ENCODE measurements around the gene RNF220.

The RNF220 gene

DNA sequence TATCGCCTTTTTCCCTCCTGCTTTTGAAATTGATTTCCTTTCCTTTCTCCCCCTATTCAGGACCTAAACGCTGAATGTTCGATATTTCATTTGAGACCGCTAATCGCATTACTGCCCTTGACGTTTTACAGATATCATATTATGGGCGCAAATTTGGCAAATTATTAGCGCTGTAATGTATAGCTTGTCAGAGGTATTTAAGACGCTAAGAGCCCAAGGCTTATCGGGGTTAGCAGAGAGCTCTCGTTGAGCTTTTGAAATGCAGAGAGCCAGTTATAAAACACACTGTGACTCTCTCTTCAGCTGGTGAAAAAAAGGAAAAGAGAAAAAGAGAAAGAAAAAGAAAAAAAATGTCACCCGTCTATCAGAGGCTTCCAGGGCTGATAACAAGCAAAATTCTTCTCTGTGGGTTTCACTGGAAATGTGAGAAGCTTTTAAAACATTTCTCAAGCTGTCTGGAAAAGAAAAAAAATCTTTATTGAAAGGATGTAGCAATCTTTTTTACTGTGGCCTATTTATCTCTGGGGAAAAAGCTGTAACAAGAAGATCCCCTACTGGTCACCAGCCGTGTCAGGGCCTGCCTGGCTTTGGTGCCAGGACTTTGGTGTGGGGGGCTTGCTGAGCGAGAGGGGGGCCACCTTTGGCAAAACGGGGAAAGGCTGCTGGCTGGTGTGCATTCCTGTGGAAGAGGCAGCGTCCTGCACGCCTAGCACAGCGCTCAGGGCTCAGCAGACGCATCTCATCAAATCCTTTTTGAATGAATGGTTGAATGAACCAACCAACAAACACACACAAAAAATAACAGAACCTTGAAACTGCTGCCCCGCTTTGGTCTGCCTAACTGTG, 119.8 kb downstream of the RNF220 start:
- no peak for DNase-seq

DNA sequence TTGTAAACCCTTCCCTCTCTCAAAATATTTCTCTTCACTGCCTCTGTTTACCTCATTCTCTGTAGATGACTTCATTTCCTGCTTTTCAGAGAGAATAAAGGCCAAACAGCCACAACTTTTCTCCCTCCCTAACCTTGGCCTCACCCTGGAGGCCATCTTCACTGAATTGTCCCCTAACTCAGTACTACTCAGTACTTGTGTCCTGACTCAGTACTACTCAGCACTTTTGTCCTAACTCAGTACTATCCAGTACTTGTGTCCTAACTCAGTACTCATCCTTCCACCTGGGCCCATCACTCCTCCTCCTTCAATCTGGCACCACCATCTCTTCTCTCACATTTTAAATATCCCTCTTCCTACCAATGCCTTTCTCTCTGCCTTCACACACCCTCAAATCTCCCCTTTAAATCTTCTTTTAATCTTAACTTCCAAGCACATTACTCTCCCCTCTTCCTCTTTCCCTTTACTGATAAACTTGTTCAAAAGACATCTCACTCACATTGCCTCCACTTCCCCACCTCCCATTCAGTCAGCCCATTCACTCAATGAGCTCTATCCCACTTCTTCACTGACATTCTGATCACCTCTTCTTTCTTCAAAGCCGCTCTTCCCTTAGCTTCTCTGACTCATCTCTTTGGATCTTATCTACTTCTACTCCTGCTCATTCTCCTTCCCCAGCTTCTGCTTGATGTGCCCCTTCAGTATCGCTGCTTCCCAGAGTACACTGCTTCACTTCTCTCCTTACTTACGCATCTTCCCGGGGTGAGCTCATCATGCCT, 121.4 kb downstream of the RNF220 start:
- no peak for DNase-seq

- DNase-seq = no peak
Observed at GRCh38 chr1:44531785-44532566, 126.9 kb downstream of the RNF220 start.

DNA sequence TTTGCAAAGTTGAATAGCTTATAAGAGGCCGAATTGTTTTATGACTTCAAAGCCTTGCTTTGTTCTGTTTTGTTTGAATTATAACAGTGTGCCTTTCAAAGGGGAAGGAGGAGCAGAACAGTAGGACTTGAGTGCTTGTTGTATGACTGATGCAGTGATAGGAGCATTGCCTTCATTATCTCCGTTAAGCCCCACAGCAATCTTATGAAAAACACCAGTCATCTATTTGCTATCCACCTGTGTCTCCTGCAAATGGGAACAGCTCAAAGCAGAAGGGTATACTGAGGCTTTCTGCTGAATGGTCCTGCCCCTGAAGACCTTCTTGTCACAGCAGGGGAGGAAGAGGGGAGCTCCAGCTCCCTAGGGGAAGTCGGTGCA, 127.5 kb downstream of the RNF220 start:
- no peak for DNase-seq

GRCh38 chr1:44534771-44535170, 129.7 kb downstream of the RNF220 start:
- no peak for DNase-seq

- DNase-seq = no peak
Observed at GRCh38 chr1:44536357-44537209, 131.5 kb downstream of the RNF220 start.

DNA sequence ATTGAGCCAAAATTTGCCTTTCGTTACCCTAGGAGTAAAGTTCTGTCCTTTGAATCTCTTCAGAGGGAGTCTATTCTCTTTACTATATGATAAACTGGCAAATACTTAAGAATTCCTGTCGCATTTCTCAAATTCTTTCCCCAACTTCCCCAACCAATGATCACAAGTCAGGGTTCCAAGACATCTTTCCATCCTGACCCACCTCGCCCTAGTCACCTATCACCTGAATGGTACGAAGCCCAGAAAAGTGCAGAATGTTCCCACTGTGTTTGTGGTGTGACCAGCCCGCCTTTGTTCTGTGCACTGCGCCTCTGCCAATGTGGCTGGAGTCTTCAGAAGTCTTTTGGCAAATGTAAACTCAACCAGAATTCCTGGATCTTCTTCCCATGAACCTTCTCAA, 132.5 kb downstream of the RNF220 start:
- DNase-seq = no peak

DNA sequence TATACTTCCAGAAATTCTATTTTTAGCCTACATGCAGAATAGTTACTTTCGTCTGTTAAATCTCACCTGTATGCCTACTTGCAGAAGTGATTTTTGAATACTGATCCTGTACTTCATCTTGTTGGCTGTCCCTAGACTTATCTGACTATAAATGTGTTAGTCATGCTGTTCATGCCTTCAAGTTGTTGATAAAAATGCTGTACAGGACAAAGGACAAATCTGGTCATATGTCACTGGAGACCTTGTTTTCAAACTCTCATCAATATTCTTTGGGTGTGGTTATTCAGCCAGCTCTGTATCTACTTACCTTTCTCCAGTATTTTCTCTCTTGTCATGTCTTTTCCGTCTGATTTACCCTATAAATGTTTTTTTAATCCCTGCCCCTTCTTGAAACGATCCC, 132.9 kb downstream of the RNF220 start:
- no peak for DNase-seq

GRCh38 chr1:44539991-44540730, 135.1 kb downstream of the RNF220 start:
- DNase-seq = no peak

DNA sequence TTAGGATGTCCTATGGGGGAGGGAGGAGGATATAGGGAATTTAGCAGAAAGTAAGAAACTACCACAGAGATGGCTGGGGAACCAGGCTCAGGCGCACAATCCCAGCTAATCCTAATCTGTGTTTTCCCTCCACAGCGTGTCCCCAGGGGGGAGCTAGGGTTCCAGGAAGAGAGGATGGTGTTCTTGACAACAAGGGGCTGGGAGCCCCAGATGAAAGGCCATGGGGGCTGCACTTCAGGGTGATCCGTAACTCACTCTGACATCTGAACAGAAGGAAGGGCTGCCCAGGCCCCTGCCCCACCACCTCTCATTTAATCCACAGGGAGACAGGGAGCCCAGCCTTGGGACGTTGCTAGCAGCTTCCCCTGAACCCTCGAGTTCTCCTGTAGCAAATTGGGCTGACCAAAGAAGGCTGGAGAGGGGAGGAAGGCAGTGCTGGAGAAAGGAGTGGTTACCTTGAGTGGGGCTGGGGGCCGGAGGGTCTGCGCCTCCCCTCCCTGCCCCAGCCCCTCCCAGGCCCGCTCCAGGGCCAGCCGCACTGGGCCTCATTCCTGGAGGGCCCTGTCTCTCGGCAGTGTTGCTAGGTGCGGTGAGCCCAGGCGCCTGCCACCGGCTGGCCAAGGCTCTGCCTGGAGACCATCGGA, 137.5 kb downstream of the RNF220 start:
- no peak for DNase-seq

GRCh38 chr1:44543064-44543744, 138.1 kb downstream of the RNF220 start:
- no peak for DNase-seq

DNA sequence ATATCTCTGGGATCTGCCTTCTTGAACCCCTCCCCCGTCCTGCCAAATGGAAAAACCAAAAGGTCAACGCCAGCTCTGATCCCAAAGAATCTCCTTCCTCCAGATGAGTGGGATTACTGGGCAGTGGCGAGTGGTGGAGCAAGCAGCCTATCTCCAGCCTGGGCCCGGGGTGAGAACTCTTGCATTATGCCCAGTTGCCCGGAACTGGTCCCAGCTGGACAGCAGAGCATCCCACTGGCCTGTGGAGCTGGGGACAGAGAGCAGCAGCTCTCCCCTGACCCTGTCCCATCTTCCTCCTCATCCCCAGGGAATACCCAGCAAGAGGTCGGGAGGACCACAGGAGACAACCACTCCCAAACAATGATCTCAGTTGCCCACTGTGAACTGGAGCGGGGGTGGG, 138.7 kb downstream of the RNF220 start:
- DNase-seq = no peak

DNA sequence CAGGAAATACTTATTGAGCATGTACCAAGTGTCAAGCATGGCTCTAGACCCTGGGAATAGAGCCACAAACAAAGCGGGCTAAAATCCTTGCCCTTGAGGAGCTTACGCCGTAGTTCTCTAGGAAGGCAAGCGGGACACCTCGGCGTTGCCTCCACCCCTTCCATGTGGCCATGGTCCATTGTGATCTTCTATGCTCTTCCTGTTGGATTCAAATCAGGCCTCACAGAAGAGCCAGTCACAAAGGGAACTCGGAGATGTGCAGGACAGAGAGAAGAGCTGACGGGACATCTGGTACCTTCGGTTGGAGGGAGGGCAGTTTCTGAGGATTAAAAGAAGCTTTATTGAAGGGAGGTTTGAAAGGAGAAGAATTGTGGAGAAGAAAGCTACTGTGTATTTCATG, 139.9 kb downstream of the RNF220 start:
- no peak for DNase-seq

GRCh38 chr1:44545961-44546360, 140.9 kb downstream of the RNF220 start:
- no peak for DNase-seq

- no peak for DNase-seq
Observed at GRCh38 chr1:44546403-44547053, 141.5 kb downstream of the RNF220 start.

DNA sequence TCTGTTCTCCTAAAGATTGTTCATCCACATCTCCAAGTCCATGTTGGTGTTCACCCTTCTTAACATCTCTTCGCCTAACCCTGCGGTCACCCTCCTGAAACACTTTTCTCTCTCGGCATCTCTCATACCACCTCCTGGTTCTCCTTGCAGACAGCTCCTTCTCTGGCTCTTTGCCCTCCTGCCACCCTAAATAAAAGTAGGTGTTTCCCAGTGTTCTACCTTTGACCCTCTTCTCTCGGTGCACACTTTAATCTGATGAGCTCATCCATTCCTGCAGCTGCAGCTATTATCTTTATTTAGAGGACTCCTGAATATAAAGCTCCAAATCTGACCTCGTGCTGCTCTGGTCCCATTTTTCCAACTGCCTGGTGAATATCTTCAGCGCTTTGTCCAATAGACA, 142.3 kb downstream of the RNF220 start:
- no peak for DNase-seq

DNA sequence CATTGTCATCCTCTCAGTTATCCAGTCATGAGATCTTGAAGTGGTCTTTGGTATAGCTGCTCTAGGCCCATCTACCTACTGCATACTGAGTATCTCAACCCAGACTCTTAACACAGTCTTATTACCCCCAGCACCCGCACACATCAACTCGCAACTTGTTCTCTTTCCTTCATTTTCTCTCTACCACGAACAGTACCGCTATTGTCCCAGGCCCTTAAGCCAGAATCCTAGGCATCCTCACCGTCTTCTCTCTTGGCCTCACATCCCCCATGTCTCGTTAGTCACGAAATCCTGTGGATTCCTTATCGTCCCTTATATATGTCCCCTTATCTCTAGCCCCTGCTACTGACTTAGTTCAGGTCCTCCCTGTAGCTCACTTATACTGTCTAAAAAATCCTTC, 142.8 kb downstream of the RNF220 start:
- DNase-seq = no peak

DNA sequence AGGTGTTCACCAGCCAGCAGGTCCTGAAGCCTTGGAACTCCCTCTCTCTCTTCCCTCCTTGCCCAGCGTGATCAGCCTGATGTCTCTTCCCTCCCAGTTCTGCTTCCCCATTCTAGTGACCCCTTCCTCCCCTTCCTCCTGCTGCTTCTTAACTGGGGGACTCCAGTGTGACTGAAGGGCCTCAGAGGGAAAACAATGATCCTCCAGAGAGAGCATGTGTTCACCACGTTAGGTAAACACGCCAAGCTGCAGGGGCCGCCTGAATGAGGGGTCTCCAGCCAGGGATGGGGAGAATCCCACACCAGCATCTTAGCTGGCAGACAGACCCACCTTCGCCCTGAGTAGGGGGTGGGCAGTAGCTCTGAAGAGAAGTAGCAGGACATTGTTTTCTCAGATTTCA, 144.5 kb downstream of the RNF220 start:
- DNase-seq = no peak

DNA sequence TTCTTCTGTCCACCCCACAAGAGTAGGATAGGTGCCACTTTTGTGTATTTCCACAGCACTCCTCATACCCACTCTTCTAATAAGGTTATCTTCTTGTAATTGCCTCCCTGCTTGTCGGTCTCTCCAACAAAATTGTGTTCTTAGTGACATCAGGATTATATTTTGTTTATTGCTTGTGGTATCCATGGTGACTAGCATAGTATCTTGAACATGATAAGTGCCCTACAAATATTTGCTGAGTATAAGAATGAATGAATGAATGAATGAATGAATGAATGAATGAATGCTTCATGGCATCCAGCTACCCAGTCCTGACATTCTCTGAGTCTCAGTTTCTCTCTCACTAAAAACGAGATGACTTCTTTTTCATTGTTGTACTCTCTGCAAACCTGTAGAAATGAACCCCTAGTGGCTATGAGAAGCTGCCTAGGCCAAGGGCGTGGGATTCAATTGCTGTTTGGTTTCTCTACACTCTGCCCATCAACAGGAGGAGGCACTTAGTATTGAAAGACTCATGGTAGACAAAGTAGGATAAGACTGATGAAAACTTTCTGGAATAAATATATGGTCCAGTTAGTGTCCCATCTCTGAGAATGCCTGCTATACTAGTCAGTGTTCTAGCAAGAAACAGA, 148.2 kb downstream of the RNF220 start:
- no peak for DNase-seq

GRCh38 chr1:44553771-44554170, 148.7 kb downstream of the RNF220 start:
- DNase-seq = no peak

All from GDM1 (cell line).